GM12864 (cell line): ENCODE measurements around the gene TNFRSF1A.

Experiments used
- DNase-seq: peaks from one replicate; pipeline ENCODE4 v3.0.0-alpha.2; 2011; ENCODE audit warnings: low read depth
- H3K4me3 ChIP-seq: 2 replicates; pipeline ENCODE4 v1.5.1; 2011; ENCODE audit warnings: mild to moderate bottlenecking, low read depth, low read length, control low read depth
- CTCF ChIP-seq: IDR thresholded peaks from 2 replicates; pipeline ENCODE4 v1.5.1; 2011; ENCODE audit warnings: low read depth, mild to moderate bottlenecking, moderate library complexity, low read length, control low read depth, inconsistent platforms; ENCODE audit errors: missing control alignments

TNFRSF1A gene

GRCh38 chr12:6341417-6342139 is at the start of gene TNFRSF1A:
TNFRSF1A (minus strand) TSS chr12:6342076; CDS start chr12:6341814, 262 bp downstream.
- TF ChIP-seq CTCF: no peak
- H3K4me3 ChIP-seq: peak within 1 kb of the TSS; percentile 66
- no peak for DNase-seq

GRCh38 chr12:6391013-6391412 is 49.1 kb upstream of the TNFRSF1A start:
- no peak for TF ChIP-seq CTCF
- no peak for DNase-seq
- no peak overlapping the region for H3K4me3 ChIP-seq

GRCh38 chr12:6390084-6390799 is 48.4 kb upstream of the TNFRSF1A start:
- no peak for TF ChIP-seq CTCF
- DNase-seq: no peak

GRCh38 chr12:6387541-6387940 is 45.7 kb upstream of the TNFRSF1A start:
- TF ChIP-seq CTCF: no peak
- DNase-seq: no peak
- H3K4me3 ChIP-seq: no peak overlapping the region

More at GRCh38 chr12:6390084-6390799, 48.4 kb upstream of the TNFRSF1A start:
- H3K4me3 ChIP-seq: no peak overlapping the region

GRCh38 chr12:6386491-6386890 is 44.6 kb upstream of the TNFRSF1A start:
- DNase-seq: no peak
- H3K4me3 ChIP-seq: no peak overlapping the region
- TF ChIP-seq CTCF: no peak

GRCh38 chr12:6386038-6386437 is 44.2 kb upstream of the TNFRSF1A start:
- TF ChIP-seq CTCF: no peak
- H3K4me3 ChIP-seq: no peak overlapping the region
- no peak for DNase-seq
